ENCODE data around the gene TOB2.
"Not testable (repeated sequence)": the region's sequence is repeated elsewhere in the genome, so short reads cannot be mapped to it uniquely, and the experiment has no call there.

TOB2 gene

GRCh38 chr22:41461901-41462300 is 15.3 kb upstream of the TOB2 start:
- DNase-seq: no peak

GRCh38 chr22:41460071-41460470 is 13.5 kb upstream of the TOB2 start:
- not testable (repeated sequence) for DNase-seq

- no peak for DNase-seq
Measured at GRCh38 chr22:41459431-41459830, 12.8 kb upstream of the TOB2 start.

- DNase-seq: no peak
Measured at GRCh38 chr22:41458161-41458728, 11.6 kb upstream of the TOB2 start.

GRCh38 chr22:41448189-41448808 is 1.7 kb upstream of the TOB2 start:
- peak; percentile 95 for DNase-seq

GRCh38 chr22:41447435-41448188 is 1.0 kb upstream of the TOB2 start:
- peak; percentile 47 for DNase-seq

- no peak for DNase-seq
Measured at GRCh38 chr22:41446057-41446501, 522 bp downstream of the TOB2 start.

- DNase-seq: no peak
Measured at GRCh38 chr22:41445129-41446056, 1.2 kb downstream of the TOB2 start.

- peak; percentile 86 for DNase-seq
Measured at GRCh38 chr22:41444360-41445128, 2.1 kb downstream of the TOB2 start.

GRCh38 chr22:41442240-41442792 is 4.3 kb downstream of the TOB2 start:
- DNase-seq: no peak

GRCh38 chr22:41440511-41440910 is 6.1 kb downstream of the TOB2 start:
- not testable (repeated sequence) for DNase-seq

- no peak for DNase-seq
Measured at GRCh38 chr22:41437198-41437597, 9.4 kb downstream of the TOB2 start.

- DNase-seq: no peak
Measured at GRCh38 chr22:41436322-41437113, 10.1 kb downstream of the TOB2 start.

GRCh38 chr22:41435560-41435959 is 11.0 kb downstream of the TOB2 start:
- DNase-seq: no peak

GRCh38 chr22:41434361-41435003 is 12.1 kb downstream of the TOB2 start:
- DNase-seq: not testable (repeated sequence)

- DNase-seq: not testable (repeated sequence)
Measured at GRCh38 chr22:41433480-41433879, 13.1 kb downstream of the TOB2 start.

- DNase-seq: no peak
Measured at GRCh38 chr22:41431656-41432055, 14.9 kb downstream of the TOB2 start.

- no peak for DNase-seq
Measured at GRCh38 chr22:41429951-41430332, 16.7 kb downstream of the TOB2 start.

- DNase-seq: no peak
Measured at GRCh38 chr22:41429232-41429950, 17.2 kb downstream of the TOB2 start.

Data from NCI-H2227 treated with DMSO at 0.1 percent for 48 hours (cell line).